Fibroblast of peridontal ligament (primary cell): ENCODE results near the gene DDAH1.
"Not testable (repeated sequence)": the region's sequence is repeated elsewhere in the genome, so short reads cannot be mapped to it uniquely, and the experiment has no call there.

Experiments used
- DNase-seq: peaks from one replicate; pipeline ENCODE4 v3.0.0-alpha.2; 2010; ENCODE audit errors: extremely low read depth

Gene DDAH1

GRCh38 chr1:85359874-85360721 lies 104.9 kb downstream of the DDAH1 start:
- peak; percentile 72 for DNase-seq

GRCh38 chr1:85358702-85359438 lies 106.1 kb downstream of the DDAH1 start:
- DNase-seq, result no peak

GRCh38 chr1:85357817-85358216 lies 107.1 kb downstream of the DDAH1 start:
- DNase-seq, result no peak

- no peak for DNase-seq
Measured at GRCh38 chr1:85356130-85356529, 108.8 kb downstream of the DDAH1 start.

- no peak for DNase-seq
Measured at GRCh38 chr1:85352055-85352454, 112.9 kb downstream of the DDAH1 start.

GRCh38 chr1:85351202-85351828 lies 113.6 kb downstream of the DDAH1 start:
- no peak for DNase-seq

GRCh38 chr1:85349224-85349623 lies 115.7 kb downstream of the DDAH1 start:
- DNase-seq, result no peak

- no peak for DNase-seq
Measured at GRCh38 chr1:85347908-85348307, 117.1 kb downstream of the DDAH1 start.

- DNase-seq, result not testable (repeated sequence)
Measured at GRCh38 chr1:85347275-85347674, 117.7 kb downstream of the DDAH1 start.

- DNase-seq, result no peak
Measured at GRCh38 chr1:85344256-85344694, 120.7 kb downstream of the DDAH1 start.

GRCh38 chr1:85343612-85344255 lies 121.2 kb downstream of the DDAH1 start:
- DNase-seq, result peak; percentile 51

GRCh38 chr1:85343213-85343611 lies 121.7 kb downstream of the DDAH1 start:
- peak; percentile 53 for DNase-seq

- DNase-seq, result peak; percentile 38
Measured at GRCh38 chr1:85342207-85342606, 122.8 kb downstream of the DDAH1 start.

- no peak for DNase-seq
Measured at GRCh38 chr1:85340427-85340826, 124.5 kb downstream of the DDAH1 start.

GRCh38 chr1:85339656-85340399 lies 125.1 kb downstream of the DDAH1 start:
- no peak for DNase-seq

- no peak for DNase-seq
Measured at GRCh38 chr1:85339089-85339488, 125.9 kb downstream of the DDAH1 start.

GRCh38 chr1:85334962-85335361 lies 130.0 kb downstream of the DDAH1 start:
- DNase-seq, result peak; percentile 64

- DNase-seq, result no peak
Measured at GRCh38 chr1:85333186-85333585, 131.8 kb downstream of the DDAH1 start.

GRCh38 chr1:85332575-85332974 lies 132.4 kb downstream of the DDAH1 start:
- no peak for DNase-seq

GRCh38 chr1:85330711-85331290 lies 134.2 kb downstream of the DDAH1 start:
- DNase-seq, result peak; percentile 94

- DNase-seq, result peak; percentile 86
Measured at GRCh38 chr1:85330214-85330631, 134.7 kb downstream of the DDAH1 start.
